GM12878 (cell line): ENCODE measurements around the gene PRDM15. TPM values are rescaled to one million over a fixed set of nuclear protein-coding genes. Genes with fewer than 3 reads are reported as not detected.

Experiments
- ATAC-seq: fragments of 200-7000 bp; cut with Tn5 transposase; 3 replicates; pipeline ENCODE4 v1.9.1; 2020; ENCODE audit warnings: mild to moderate bottlenecking, moderate library complexity
- BruUV-seq: library from RNA; stranded (reverse); fragments of 400-500 nt; replicated peaks from 2 replicates; lab custom pipeline; 2021; lab: Mats Ljungman, UMichigan
- CTCF ChIA-PET: fragments of 300-600 bp; sonication (Branson Sonifier 250); formaldehyde crosslinking; extraction: SDS; loops from one replicate; lab custom pipeline; 2021; ENCODE audit warnings: inconsistent platforms; lab: Yijun Ruan, JAX
- POLR2A ChIA-PET: fragments of 350-600 bp; formaldehyde crosslinking; extraction: SDS; loops from one replicate; lab custom pipeline; 2021; ENCODE audit warnings: inconsistent platforms; lab: Charles Lee
- RAD21 ChIA-PET: fragments of 300-600 bp; sonication (Branson Sonifier 250); formaldehyde crosslinking; loops from one replicate; lab custom pipeline; 2023; ENCODE audit warnings: antibody characterized with exemption; ENCODE audit not compliant: unreplicated experiment; lab: Charles Lee
- SMC1A ChIA-PET: fragments of 300-600 bp; sonication (Branson Sonifier 250); formaldehyde crosslinking; loops from one replicate; lab custom pipeline; 2023; ENCODE audit not compliant: unreplicated experiment, uncharacterized antibody; lab: Charles Lee
- DNase-seq: peaks from one replicate; pipeline ENCODE4 v3.0.0-alpha.2; 2011; ENCODE audit warnings: low read depth, low spot score
- FAIRE-seq: peaks from 3 replicates; lab custom pipeline; 2011; peaks lifted over from hg19 to GRCh38; lab: Jason Lieb, UNC
- H2AFZ ChIP-seq: 2 replicates; pipeline ENCODE4 v1.6.0; 2011; ENCODE audit warnings: low read depth, low read length, control low read depth; ENCODE audit not compliant: control insufficient read depth
- H3K27ac ChIP-seq: 2 replicates; pipeline ENCODE4 v1.5.1; 2011; ENCODE audit warnings: control low read depth; ENCODE audit not compliant: control insufficient read depth, insufficient read depth
- H3K27me3 ChIP-seq, 2 experiments: replicated peaks in 1 of 2; 2 replicates each; pipeline versions ENCODE4 v1.6.0 to v1.6.1; 2011; ENCODE audit warnings: low read length in 1 of 2; ENCODE audit not compliant: control insufficient read depth in 2 of 2, insufficient read depth in 2 of 2
- H3K36me3 ChIP-seq, 2 experiments: 2 replicates each; pipeline ENCODE4 v1.5.1; 2011; ENCODE audit warnings: low read length in 1 of 2; ENCODE audit not compliant: control insufficient read depth in 2 of 2, insufficient read depth in 2 of 2
- H3K4me1 ChIP-seq: 2 replicates; pipeline ENCODE4 v1.6.1; 2011; ENCODE audit warnings: mild to moderate bottlenecking, low read length, moderate library complexity, mixed read lengths; ENCODE audit not compliant: control insufficient read depth, insufficient read depth
- H3K4me2 ChIP-seq: 2 replicates; pipeline ENCODE4 v1.6.0; 2011; ENCODE audit warnings: control low read depth; ENCODE audit not compliant: control insufficient read depth, insufficient read depth
- H3K4me3 ChIP-seq: fragments of 200-600 bp; sonication (generic); 2 replicates; pipeline ENCODE4 v1.5.1; 2016
- H3K79me2 ChIP-seq: 2 replicates; pipeline ENCODE4 v1.6.0; 2011; ENCODE audit warnings: low read length; ENCODE audit not compliant: control insufficient read depth, insufficient read depth
- H3K9ac ChIP-seq: 2 replicates; pipeline ENCODE4 v1.8.0; 2011; ENCODE audit warnings: low read length, control low read depth, mixed read lengths; ENCODE audit not compliant: control insufficient read depth, insufficient read depth
- H3K9me3 ChIP-seq: replicated peaks from 3 replicates; pipeline ENCODE4 v1.5.1; 2011; ENCODE audit warnings: mild to moderate bottlenecking, low read length; ENCODE audit not compliant: control insufficient read depth, insufficient read depth
- H4K20me1 ChIP-seq: 2 replicates; pipeline ENCODE4 v1.6.0; 2011; ENCODE audit not compliant: control insufficient read depth, insufficient read depth
- CEBPB ChIP-seq, 2 experiments: fragments of 150-350 bp in 1 of 2; IDR thresholded peaks; 2 replicates each; pipeline ENCODE4 v1.6.1; 2012 to 2014; ENCODE audit warnings: low read depth in 2 of 2, low read length in 2 of 2, borderline replicate concordance in 1 of 2, inconsistent platforms in 1 of 2
- EGR1 ChIP-seq, 2 experiments: IDR thresholded peaks; 1 replicate in 1 of 2; 2 replicates in 1 of 2; pipeline ENCODE4 v1.6.1; 2011 to 2012; ENCODE audit warnings: low read depth in 2 of 2, low read length in 2 of 2, borderline replicate concordance in 1 of 2, mild to moderate bottlenecking in 1 of 2, moderate library complexity in 1 of 2
- ESRRA ChIP-seq: IDR thresholded peaks from 2 replicates; pipeline ENCODE4 v1.6.1; 2012; ENCODE audit warnings: mild to moderate bottlenecking, low read length, improper control_type of control experiment
- HDAC2 ChIP-seq: fragments of 200-600 bp; sonication (generic); IDR thresholded peaks from 2 replicates; pipeline ENCODE4 v1.6.1; 2017
- WGBS: methylation state at CpG from one replicate; pipeline ENCODE4 v1.1.6; 2016; ENCODE audit warnings: low lambda C conversion rate; ENCODE audit not compliant: insufficient replicate concordance, insufficient coverage; ENCODE audit errors: missing lambda C conversion rate; 5-methylcytosine and 5-hydroxymethylcytosine counted together
- in situ Hi-C: fragments of 300-500 bp; cut with MboI; formaldehyde crosslinking; loops from 9 replicates; pipeline ENCODE4 v1.14.3; 2018; ENCODE audit warnings: mixed read lengths
- intact Hi-C: fragments of 100-400 bp; cut with micrococcal nuclease; formaldehyde crosslinking; loops from one replicate; pipeline ENCODE4 v1.14.2; 2022; ENCODE audit not compliant: unreplicated experiment
- polyA plus RNA-seq, 11 experiments: library from polyadenylated mRNA; depleted of rRNA in 4 of 11; unstranded in 6 of 11; stranded (reverse) in 5 of 11; fragments of >200 nt; fragmentation: Nextera tagmentation in 4 of 11; fragmentation: Illumina TruSeq in 1 of 11; extraction: Ambion mirVana in 4 of 11; extraction: Trizol in 1 of 11; gene quantifications; 1 replicate in 1 of 11; 2 replicates in 10 of 11; pipeline versions ENCODE4 v1.2.1 to v1.2.3, GENCODE V29; 2011 to 2016; ENCODE audit warnings: inconsistent platforms in 2 of 11, missing spikeins in 2 of 11, low read depth in 1 of 11
- total RNA-seq, 4 experiments: library from RNA; depleted of rRNA in 3 of 4; stranded (reverse); fragments of >200 nt in 3 of 4; fragmentation: Illumina TruSeq in 1 of 4; extraction: Trizol in 1 of 4; gene quantifications; 2 replicates each; pipeline versions ENCODE4 v1.2.1 to v1.2.3, GENCODE V29; 2013 to 2021
- TF ChIP-seq, protein P1 (sequence below): fragments of 450-650 bp; formaldehyde crosslinking; IDR thresholded peaks from 2 replicates; pipeline ENCODE4 v1.5.0; 2022; ENCODE audit warnings: mild to moderate bottlenecking, missing genetic modification characterization
- TF ChIP-seq, protein P2 (sequence below): IDR thresholded peaks from 2 replicates; pipeline ENCODE4 v1.6.1; 2011; ENCODE audit warnings: low read depth, mild to moderate bottlenecking, low read length, moderate library complexity, borderline replicate concordance; ENCODE audit errors: extremely low read depth

Gene PRDM15
- total and polyA plus RNA-seq, 10 of the 15 experiments (the other 5 are each of a cell fraction or from before 2014, with no cell fraction given), result 2.2 to 16.0 (median 8.6) TPM

- TF ChIP-seq, protein P1, sequence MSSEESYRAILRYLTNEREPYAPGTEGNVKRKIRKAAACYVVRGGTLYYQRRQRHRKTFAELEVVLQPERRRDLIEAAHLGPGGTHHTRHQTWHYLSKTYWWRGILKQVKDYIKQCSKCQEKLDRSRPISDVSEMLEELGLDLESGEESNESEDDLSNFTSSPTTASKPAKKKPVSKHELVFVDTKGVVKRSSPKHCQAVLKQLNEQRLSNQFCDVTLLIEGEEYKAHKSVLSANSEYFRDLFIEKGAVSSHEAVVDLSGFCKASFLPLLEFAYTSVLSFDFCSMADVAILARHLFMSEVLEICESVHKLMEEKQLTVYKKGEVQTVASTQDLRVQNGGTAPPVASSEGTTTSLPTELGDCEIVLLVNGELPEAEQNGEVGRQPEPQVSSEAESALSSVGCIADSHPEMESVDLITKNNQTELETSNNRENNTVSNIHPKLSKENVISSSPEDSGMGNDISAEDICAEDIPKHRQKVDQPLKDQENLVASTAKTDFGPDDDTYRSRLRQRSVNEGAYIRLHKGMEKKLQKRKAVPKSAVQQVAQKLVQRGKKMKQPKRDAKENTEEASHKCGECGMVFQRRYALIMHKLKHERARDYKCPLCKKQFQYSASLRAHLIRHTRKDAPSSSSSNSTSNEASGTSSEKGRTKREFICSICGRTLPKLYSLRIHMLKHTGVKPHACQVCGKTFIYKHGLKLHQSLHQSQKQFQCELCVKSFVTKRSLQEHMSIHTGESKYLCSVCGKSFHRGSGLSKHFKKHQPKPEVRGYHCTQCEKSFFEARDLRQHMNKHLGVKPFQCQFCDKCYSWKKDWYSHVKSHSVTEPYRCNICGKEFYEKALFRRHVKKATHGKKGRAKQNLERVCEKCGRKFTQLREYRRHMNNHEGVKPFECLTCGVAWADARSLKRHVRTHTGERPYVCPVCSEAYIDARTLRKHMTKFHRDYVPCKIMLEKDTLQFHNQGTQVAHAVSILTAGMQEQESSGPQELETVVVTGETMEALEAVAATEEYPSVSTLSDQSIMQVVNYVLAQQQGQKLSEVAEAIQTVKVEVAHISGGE (CRISPR knock-in tag), result peak; percentile 82
Observed at GRCh38 chr21:41861255-41861654, 17.9 kb downstream of the PRDM15 start (continued).

DNA sequence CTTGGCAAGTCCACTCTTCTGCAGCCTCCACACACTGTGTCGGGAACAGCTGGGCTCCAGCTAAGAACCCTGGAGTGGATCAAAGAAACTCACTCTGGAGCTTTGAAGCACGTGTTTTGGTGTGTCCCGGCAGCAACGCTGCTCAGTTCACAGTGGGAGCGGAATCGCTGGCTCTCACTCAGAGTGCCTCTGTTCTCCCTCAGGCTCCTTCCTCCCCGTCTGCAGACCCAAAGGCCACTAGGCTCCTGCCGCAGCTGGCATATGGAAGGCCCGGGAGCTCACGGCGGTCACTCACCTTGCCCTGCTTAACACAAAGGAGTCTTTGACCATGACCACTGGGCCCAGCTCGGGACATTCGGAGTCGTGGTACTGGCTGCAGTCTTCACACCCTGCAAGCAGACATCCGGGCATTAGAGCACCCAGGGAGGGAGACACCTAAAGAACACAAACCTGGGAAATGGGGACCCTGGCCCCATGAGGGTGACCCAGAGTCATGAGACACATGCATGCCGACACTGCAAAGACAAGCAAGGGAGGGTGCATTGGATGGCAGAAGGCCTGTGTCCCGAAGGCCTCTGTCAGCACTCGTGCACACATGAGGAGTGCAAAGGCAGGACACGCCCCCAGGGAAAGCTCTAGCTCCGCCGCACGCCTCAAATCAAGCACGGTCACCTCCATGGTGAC lies 19.7 kb downstream of the PRDM15 start:
- 98% methylated on average over 19 of the region's 23 CpGs for WGBS
- Histone ChIP-seq H3K9ac (no peak overlapping the region), H2AFZ (no peak overlapping the region), H3K4me1 (peaks cover 29% of the 10 kb centered on the region), H3K79me2 (peaks cover 31% of the 10 kb centered on the region), H3K27me3 (no peaks in the 10 kb centered on the region), H4K20me1 (no peaks in the 10 kb centered on the region), H3K36me3 (peaks cover 20 to 21% of the 10 kb centered on the region in 2 experiments), H3K27ac (no peak overlapping the region), H3K9me3 (no peaks in the 10 kb centered on the region), H3K4me3 (no peak overlapping the region), H3K4me2 (no peak overlapping the region)
- TF ChIP-seq EGR1 (IDR thresholded peaks at IDR 0.05; ENCODE audit: borderline replicate concordance in 1 of 2, low read depth in 2 of 2, low read length in 2 of 2), result no peak
- no peak for TF ChIP-seq CEBPB (IDR thresholded peaks at IDR 0.05; ENCODE audit: borderline replicate concordance in 1 of 2, low read depth in 2 of 2, low read length in 2 of 2)
- TF ChIP-seq, protein P2, sequence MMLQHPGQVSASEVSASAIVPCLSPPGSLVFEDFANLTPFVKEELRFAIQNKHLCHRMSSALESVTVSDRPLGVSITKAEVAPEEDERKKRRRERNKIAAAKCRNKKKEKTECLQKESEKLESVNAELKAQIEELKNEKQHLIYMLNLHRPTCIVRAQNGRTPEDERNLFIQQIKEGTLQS, result no peak
- TF ChIP-seq HDAC2, result no peak
- TF ChIP-seq ESRRA, result no peak
- DNase-seq (no peak), ATAC-seq (no peak), FAIRE-seq (no peak)
- in situ Hi-C loops, result no loop called here
- POLR2A ChIA-PET, result interaction anchor here (1.0 kb wide), 1 partner anchor 18 kb away, joined by 3 read pairs; no protein-coding TSS in a partner anchor
- SMC1A ChIA-PET, result interaction anchor here (2.4 kb wide), 1 partner anchor 18 kb away, joined by 6 read pairs; no protein-coding TSS in a partner anchor
- CTCF ChIA-PET, result interaction anchor here (1.2 to 1.8 kb wide), 3 partner anchors 42 to 257 kb away, joined by 3 to 12 read pairs (median 4); no protein-coding TSS in a partner anchor
- RAD21 ChIA-PET, result interaction anchor here (0.6 to 1.1 kb wide), 2 partner anchors 43 to 766 kb away, joined by 3 to 4 read pairs; no protein-coding TSS in a partner anchor
- BruUV-seq, result no TSS peak
- intact Hi-C loops, result no loop called here
